Ramos (cell line): ENCODE measurements around the gene SLC12A7.

Experiments used
- in situ Hi-C: fragments of 300-500 bp; cut with MboI; formaldehyde crosslinking; loops from one replicate; pipeline ENCODE4 v1.14.3; 2022; ENCODE audit warnings: low sequenced_read_pairs; ENCODE audit not compliant: unreplicated experiment

The SLC12A7 gene

DNA sequence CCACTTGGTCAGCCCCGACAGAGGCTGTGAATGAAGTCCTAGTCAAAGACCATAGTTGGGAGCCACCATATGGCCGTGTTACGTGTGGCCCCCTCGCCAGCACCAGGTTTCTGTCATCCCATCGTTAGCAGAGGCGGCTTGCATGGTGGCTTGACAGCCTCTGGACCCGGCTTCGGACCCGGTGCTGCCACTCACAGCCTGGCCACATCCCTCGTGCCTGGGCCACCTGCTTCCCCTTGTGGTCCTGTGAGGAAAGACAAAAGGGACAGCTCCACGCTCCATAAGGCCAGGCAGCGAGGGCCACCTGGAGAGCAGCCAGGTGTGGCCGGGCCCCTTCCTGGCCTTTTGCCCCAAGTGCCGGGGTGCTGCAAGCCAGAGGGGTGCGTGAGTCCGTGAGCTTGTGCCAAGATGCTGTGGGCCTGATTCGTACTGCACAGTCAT, 97.1 kb downstream of the SLC12A7 start:
- in situ Hi-C loops, result no loop called here

DNA sequence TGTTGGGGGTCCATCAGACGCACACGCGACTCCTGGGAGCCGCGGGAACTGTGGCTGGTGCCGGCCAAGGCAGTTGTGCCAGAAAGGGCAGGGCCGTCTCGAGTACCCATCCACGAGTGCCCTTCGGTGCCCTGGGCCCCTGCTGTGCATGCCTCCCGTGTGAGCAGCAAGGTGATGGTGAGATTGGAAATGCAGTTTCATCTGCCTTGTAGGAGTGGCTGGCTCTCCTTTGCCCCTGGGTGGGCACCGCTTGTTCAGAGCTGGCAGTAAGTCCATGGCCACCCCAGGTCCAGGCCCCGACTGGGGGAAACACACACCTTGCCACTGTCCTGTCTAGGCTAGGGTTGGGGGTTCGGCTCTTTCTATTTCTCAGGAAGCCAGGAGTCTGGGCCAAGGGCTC, 97.5 kb downstream of the SLC12A7 start:
- in situ Hi-C loops, result no loop called here

DNA sequence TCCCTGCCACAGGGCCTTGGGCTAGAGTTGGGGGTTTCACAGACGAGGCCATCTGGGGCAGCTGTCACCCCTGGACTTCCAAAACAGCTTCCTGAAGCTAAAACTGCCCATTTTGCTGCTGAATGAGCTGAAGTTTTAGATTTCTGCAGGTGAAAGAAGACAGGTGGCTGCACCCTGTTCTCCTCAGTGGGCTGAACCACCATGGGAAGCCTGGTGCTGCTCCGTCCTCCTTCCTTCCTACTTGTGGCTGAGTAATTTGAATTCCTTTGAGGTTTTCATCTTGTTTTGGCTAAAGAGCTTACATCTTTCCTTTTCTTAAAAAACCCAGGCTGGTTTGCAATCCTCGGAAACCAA, 97.9 kb downstream of the SLC12A7 start:
- in situ Hi-C loops, result no loop called here

DNA sequence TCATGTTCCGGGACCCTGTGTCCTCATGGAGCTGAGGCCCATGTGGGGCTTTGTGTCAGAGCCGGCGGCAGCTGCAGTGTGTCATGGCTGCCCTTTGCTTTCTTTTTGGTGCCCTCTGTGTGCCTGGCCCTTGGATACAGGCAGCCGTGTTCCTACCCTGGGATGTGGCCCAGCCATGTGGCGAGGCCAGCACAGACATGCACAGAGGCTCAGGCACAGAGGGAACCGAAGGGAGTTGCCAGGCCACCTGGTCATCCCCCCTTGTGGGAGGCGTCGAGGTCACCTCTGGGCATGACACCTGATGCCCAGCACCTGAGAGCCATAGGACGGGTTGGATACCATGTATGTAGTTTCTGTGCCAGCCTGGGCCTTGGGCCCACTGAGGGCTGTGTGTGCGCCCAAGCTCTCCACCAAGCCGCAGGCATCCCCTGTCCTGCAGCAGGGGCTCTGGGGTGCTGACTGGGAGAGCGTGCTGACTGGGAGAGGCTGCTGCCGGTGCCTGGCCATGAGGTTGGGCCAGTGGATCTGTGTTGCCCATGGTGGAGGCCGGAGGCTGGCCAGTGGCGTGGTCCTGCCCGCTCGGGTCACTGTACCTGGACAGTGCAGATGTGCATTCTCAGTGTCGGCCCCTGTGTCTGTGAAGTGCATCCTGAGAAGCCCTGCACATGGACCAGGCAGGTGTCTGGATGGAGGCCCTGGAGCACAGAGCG, 98.5 kb downstream of the SLC12A7 start:
- in situ Hi-C loops, result no loop called here

DNA sequence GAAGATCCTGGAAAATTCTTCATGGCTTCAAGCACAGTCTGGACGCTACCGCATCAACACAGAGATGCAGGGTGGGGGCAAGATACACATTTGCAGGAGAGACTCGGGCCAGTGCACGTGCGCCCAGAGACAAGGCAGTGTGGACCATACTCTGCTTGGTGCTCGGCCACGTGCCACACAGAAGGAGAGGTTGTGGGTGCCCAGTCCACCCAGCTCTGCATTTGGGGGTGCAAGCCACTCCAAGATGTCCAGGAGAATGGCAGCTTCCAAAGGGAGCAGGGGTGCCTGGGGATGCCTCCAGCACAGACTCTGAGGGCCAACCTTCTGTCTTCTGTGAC, 99.0 kb downstream of the SLC12A7 start:
- in situ Hi-C loops, result no loop called here

DNA sequence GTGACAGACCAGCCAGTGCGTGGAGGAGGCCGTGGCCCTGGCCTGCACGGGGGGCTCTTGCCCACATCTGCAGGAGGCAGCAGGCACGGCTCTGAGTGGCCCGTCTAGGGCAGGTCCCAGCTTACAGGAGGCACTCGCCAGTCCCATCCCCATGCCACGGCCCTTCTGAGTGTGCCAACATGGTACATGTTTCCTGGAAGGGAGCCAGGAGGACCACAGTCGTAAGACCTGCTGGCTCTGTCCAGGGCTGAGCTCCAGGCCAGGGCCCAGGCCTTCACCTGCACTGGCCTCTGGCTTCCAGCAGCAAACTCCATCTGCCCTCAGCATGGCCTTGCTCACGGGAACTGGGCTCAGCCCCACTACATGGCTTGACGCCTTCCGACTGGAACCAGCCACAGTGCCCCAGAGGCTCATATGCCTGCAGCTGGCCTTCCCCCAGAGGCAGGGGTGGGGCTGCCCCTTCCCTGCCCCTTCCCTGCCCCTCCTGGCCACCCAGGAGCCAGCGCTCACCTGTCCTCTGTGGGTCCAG, 99.5 kb downstream of the SLC12A7 start:
- in situ Hi-C loops, result no loop called here

DNA sequence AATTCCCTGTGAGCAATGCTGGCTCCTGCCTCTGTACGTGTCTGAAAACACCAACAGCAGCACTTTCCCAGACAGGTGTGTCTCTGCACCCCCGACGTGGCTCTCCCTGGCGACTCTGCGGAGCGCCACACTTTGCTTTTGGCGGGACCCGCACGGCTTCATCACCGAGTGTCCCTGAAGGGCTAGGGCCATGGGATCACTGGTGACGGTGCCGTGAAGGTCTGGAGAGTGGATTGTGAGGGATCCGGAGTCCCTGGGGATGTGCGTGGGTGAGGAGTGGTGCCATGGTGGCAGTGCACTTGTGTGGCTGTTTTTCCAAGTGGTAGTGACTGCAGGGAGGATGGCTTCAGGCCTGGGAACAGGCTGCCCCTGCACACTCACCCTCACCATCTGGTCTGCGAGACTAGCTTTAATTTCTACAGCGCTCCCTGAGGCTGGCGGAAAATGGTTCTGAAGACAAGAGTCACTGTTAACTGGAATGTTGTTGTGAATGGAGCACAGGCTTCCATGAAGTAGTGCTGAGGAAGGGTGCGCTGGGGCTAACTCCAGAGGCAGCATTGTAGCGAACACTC, 100.0 kb downstream of the SLC12A7 start:
- in situ Hi-C loops, result no loop called here

DNA sequence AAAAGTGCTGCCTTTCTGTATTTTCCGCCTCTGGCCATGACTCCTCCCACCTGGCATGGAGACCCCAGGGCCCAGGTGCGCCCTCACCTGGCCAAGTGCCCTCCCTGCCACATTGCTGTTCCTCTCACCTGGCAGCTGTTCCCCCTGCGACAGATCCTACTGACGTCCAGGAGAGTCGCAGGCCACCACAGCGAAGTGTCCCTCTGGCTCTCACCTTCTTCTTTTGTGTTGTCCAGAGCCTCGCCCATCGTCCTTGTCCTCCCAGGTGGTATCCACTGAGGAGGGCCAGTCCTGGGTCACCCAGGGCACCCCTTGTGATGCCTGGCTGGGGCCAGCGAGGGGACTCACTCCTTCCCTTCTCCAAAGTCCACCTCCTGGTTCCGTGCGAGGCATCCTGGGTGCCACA, 100.6 kb downstream of the SLC12A7 start:
- in situ Hi-C loops, result no loop called here

DNA sequence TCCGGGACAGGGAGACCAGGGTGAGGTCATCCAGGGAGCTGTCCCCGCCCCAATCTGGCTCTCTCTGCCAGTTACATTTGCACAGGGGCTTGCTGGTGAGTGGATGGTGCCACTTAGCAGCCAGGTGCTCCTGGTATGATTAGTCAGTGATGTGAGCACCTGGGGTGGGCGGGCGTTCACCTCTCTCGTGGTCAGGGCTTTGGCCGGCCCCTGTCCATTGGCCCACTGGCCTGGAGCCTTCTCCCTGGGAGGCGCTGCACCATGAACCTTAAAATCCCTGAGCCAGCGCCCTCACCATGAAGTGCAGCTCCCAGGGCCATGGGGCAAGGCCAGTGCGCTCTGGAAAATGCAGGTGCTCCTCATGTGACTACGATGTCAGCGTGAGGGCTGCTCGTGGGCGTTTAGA, 101.2 kb downstream of the SLC12A7 start:
- in situ Hi-C loops, result no loop called here

DNA sequence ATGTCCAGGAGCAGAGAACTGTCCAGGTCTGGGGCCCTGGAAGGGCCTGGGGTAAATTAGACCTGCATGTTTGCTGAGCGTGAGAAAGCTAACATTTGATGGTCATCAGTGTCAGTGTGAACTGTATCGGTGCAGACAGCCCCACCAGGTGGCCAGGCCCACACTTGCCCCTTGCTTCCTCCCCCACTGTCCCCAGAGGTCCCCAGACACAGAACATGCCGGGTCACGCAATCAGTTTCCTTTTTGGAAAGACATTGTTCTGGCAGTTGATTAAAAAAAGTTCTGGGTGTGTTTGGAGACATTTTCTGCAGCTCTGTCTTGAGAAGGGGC, 101.7 kb downstream of the SLC12A7 start:
- in situ Hi-C loops, result no loop called here

DNA sequence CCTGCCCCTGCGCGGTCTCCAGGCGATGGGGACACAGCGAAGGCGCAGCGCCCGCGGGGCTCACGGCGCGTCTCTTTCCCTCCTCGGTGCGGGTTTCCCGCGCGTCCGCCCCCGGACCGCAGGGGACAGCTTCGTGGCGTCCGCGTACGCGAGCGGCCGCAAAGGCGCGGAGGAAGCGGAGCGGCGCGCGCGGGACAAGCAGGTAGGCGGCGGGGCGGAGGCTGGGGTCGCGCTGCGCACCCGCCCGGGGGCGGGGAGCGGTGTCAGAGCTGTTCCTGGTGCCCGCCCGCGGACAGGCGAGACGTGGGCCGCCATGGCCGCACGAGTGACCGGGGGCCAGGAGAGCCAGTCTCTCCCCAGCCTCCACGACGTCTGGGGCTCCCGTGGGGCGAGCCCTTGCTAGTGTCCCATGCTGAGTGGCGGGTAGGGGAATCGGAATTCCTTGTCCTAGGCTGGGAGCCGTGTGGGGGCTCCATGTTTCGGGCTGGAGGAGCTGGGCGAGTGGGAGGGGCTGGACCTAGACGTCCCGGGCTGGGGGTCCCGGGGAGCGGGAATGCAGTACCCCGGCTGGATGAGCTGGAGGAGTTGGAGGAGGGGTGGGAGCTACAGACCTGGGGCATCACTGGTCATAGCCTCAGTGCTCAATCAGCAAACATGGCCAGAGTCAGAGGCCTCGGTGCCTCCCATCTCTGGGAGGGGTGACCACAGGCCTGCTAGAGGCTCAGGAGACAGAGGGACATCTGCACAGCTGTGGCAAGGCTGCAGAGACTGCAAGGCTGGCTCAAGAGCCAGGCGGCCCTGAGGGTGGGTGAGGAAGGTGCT, 102.3 kb downstream of the SLC12A7 start:
- in situ Hi-C loops, result no loop called here

DNA sequence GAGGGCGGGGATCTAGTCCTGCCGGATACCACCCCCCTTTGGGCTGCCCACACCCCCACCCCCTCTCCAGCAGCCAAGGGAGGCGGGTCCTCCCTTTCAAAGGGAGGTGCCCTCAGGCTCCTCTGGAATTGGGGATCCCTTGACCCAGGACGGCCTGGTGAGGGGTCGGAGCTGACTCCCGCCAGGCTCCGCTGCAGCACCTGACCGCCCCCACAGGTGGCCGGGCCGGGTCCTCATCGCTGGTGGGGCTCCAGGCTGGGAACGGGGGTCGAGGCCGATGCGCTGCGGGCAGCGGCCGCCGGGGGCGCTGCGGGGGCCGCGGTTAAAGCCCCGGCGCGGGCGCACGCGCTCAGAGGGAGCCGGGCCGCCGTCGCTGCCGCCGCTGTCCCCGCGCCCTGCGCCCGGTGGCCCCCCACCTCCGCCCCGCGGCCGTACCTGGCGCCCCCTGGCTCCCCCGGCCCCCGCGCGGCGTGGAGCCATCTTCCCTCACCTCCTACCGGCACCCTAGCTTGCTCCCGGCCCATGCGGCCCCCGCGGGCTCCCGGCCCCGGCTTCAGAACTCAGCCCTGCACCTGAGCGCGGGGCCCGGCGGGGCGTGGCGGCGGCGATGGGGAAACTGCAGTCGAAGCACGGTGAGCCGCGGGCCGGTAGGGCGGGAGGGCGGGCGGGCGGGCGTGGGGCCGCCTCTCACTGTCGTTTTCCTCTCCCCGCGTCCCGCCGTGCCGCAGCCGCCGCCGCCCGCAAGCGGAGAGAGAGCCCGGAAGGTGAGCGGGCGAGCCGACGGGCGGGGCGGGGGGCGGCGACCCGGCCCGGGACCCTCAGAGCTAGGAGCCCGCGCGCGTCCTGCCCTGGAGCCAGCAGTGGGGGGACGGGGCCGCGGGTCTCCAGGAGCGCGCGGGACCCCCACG, 103.2 kb downstream of the SLC12A7 start, which contains the start of gene NKD2:
TSS of gene NKD2 (plus strand) at position 352 of the 908 bp plus-strand sequence. CDS start at position 608, 256 bp downstream.
- in situ Hi-C loops, result no loop called here

DNA sequence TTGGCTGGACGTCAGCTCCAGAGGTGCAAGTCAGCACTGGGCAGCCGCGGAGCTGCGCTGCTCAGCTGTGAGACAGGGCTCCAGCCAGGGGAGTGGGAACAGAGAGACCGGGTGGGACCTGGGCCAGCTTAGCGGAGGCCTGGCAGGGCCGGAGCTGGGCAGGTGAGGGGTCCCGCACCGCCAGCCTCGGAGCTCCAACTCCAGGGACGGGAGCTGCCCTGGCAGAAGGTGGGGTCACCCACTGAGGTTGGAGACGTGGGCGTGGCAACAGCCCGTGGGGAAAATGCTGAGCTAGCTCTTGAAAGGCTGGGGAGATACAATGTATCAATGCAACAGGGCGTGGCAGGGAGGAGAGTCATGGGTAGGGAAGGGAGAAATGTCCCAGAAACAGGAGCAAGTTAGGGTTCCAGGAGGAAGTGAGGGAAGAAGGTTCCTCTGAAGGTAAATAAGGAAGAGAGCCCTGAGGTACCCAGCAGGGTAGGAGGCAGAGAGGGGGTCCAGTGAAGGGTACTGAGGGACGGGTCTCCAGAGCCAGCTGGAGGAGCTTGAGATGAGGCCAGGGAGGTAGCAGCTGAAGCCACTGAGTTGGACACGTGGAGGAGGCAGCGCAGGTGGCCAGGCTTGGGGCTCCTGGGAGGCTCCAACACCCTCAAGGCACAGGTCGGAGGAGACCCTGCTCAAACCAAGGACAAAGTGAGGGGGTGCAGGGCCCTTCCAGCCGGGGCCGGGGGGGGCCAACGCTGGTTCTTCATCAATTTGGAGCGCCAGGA, 104.0 kb downstream of the SLC12A7 start:
- in situ Hi-C loops, result no loop called here

DNA sequence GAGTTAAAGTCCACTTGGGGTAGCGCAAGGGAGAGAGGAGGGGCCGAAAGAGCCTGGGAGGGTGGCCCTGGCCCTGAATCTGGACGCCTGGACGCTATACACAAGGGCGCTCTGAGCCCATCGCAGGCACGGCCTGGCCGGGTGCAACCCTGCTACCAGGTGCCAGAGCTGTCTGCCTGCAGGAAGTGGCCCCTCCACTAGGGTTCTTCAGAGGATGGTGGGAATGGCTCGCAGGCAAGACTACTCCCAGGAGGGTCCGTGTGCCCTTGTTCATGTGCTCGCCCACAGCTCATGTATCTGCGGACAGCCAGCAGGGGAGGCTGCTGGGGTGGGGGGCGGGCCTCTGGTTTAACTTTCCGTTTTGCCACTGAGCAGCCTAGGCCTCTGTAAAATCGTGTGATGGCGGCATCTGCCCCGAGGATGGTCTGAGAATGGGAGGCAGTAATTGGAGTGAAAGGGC, 104.6 kb downstream of the SLC12A7 start:
- in situ Hi-C loops, result no loop called here

DNA sequence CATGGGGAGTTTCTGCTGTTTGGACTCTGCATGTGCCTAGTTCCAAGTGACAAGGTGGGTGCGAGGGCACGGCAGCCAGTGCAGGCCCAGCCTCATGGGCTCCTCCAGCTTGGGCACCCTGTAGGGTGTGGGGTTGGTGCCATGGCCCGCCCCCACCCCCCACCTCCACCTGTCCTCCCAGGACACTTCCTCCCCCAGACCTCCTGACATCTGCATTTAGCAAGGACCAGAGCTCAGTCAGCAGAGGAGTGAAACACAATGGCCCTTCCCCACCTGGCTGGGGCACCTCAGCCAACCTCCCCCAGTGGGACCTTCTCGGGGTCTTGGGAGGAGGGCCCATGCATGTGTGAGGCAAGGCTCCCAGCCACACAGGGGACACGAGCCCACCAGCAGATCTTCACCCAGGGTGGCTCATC, 105.2 kb downstream of the SLC12A7 start:
- in situ Hi-C loops, result no loop called here

DNA sequence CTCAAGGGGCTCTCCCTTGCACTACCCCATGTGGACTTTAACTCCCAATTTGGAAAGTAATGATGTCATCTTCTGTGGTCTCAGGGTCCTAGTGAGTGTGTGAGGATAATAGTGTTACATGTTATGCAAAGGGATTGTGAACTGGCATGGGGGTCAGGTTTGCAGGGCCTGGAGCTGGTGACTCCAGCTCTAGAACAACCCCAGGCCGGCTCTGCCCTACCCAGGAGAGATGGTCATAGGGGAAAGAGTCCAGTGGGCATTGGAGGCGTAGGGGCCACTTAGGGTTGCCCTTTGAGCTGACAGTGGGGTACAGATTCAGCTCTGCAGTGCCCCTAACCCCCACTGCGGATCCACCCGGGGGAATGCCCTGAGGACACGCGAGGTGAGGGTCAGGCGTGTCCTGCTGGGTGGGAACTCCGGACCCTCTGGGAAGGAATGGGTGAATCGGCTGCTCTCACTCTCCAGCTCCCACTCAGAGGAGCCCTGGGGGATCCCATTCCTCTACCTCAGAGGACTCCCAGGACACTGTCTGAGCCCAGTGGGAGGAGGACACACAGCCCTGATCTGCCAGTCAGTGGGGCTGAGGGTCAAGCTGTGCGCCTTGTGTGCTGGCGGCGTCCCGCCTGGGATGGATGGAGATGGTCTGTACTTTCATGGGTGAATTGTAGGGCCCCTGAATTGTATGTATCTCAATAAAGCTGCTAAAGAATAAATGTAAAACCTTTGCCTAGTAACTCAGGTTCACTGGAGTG, 105.8 kb downstream of the SLC12A7 start:
- in situ Hi-C loops, result no loop called here

DNA sequence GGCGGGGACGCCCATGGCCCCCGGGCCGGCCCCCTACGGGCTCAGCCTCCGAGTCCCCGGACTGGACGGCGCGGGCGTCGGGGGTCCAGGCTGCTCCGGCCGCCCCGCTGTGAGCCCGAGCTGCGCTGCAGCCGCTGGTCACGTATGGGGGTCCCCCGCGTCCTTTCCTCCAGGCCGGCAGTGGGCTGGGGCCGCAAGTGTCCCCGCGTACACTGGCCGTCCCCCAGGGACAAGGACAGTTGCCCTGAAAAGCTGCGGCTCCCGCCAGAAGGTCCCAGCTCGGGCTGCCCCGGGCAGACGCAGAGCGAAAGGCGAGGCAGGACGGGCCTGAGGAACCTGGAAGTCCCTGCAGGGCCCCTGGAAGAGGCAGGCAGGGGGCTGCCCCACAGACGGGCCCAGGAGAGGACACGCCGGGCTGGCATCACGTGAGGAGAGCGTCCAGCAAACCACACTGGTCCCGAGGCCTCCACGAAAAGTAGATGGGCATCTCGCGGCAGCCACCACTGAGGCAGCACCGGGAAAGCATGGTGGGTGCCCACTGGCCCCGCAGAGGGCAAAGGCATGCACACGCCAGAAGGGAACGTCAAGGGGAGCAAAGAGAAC, 106.5 kb downstream of the SLC12A7 start:
- in situ Hi-C loops, result no loop called here

DNA sequence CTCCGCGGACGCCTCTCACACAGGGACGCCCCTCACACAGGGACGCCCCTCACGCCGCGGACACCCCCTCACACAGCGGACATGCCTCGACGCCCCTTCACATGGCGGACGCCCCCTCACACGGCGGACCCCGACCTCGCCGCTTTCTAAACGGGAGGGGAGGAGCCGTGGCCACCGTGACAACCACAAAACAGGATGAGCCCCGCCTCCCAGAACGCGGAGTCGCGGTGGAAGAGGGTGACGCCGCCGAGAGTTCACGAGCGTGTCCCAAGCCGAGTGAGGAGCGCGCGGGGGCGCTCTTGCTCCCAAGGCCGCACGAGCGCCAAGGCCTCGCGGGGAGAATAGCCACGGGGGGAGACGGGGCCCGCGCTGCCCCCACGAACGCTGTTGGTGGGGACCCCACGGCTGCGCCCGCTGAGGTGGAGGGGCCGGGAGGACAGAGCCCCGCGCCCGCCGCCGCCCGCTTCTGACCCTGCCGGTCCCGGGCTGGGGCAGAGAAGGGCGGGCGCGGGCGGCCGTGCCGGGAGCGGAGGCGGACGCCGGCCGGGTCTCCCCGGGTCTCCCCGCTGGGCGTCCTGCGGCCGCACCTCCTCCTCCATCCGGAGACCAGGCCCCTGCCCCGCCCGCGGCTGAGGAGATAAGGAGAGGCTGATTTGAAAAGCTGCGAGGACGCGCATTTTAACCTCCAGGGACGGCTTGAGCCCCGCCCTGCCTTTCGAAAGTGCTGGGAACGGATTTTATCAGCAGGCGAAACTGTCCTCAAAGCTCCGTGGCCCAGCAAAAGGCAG, 107.2 kb downstream of the SLC12A7 start:
- in situ Hi-C loops, result no loop called here
